GM18505 (cell line): Measurements from ENCODE around the gene CDRT4.

Source experiments
- ATAC-seq: cut with Tn5 transposase; IDR thresholded peaks from one replicate; pipeline ENCODE4 v1.9.1; 2021; ENCODE audit not compliant: unreplicated experiment
- POLR2A ChIP-seq: IDR thresholded peaks from 4 replicates; pipeline ENCODE4 v1.6.1; 2011; ENCODE audit warnings: borderline replicate concordance; ENCODE audit not compliant: insufficient read depth, insufficient read length; ENCODE audit errors: extremely low read depth

The CDRT4 gene

GRCh38 chr17:15462976-15463772, 4.2 kb downstream of the CDRT4 start:
- no peak for ATAC-seq
- TF ChIP-seq POLR2A, result no peak

- no peak for ATAC-seq
Measured at GRCh38 chr17:15457723-15458094, 9.7 kb downstream of the CDRT4 start.

GRCh38 chr17:15456972-15457722, 10.3 kb downstream of the CDRT4 start:
- no peak for TF ChIP-seq POLR2A
- ATAC-seq, result no peak

More at GRCh38 chr17:15457723-15458094, 9.7 kb downstream of the CDRT4 start:
- TF ChIP-seq POLR2A, result no peak

- ATAC-seq, result no peak
- no peak for TF ChIP-seq POLR2A
Measured at GRCh38 chr17:15456496-15456895, 10.9 kb downstream of the CDRT4 start.

GRCh38 chr17:15454346-15454745, 13.1 kb downstream of the CDRT4 start:
- TF ChIP-seq POLR2A, result no peak
- no peak for ATAC-seq

- no peak for TF ChIP-seq POLR2A
- no peak for ATAC-seq
Measured at GRCh38 chr17:15453782-15454181, 13.6 kb downstream of the CDRT4 start.

- ATAC-seq, result no peak
- TF ChIP-seq POLR2A, result no peak
Measured at GRCh38 chr17:15453246-15453645, 14.2 kb downstream of the CDRT4 start.

- ATAC-seq, result no peak
- TF ChIP-seq POLR2A, result no peak
Measured at GRCh38 chr17:15452746-15453145, 14.7 kb downstream of the CDRT4 start.

- ATAC-seq, result no peak
- no peak for TF ChIP-seq POLR2A
Measured at GRCh38 chr17:15451680-15452079, 15.7 kb downstream of the CDRT4 start.

- TF ChIP-seq POLR2A, result no peak
- no peak for ATAC-seq
Measured at GRCh38 chr17:15448580-15448956, 18.9 kb downstream of the CDRT4 start.

- no peak for TF ChIP-seq POLR2A
- no peak for ATAC-seq
Measured at GRCh38 chr17:15447928-15448579, 19.4 kb downstream of the CDRT4 start.

GRCh38 chr17:15446036-15446435, 21.4 kb downstream of the CDRT4 start:
- no peak for ATAC-seq
- TF ChIP-seq POLR2A, result no peak

- TF ChIP-seq POLR2A, result no peak
- ATAC-seq, result no peak
Measured at GRCh38 chr17:15444805-15445204, 22.6 kb downstream of the CDRT4 start.
